ENCODE measurements around the gene VASP.

GRCh38 chr19:45501730-45502014, 5.6 kb upstream of the VASP start:
- TF ChIP-seq CTCF (IDR thresholded peaks at IDR 0.05) = no peak
- TF ChIP-seq EZH2 (IDR thresholded peaks at IDR 0.05) = no peak
- no peak for TF ChIP-seq EZH2phosphoT487 (IDR thresholded peaks at IDR 0.05)

Measured in neural progenitor cell (in vitro differentiated cells).